ENCODE measurements around the gene LDB3. TPM values are rescaled to one million over a fixed set of nuclear protein-coding genes. Genes with fewer than 3 reads are reported as not detected.

Gene LDB3
- total and polyA plus RNA-seq, 9 of the 15 experiments (the other 6 are each of a cell fraction or from before 2014, with no cell fraction given) = 0.03 TPM; not detected in 8

DNA sequence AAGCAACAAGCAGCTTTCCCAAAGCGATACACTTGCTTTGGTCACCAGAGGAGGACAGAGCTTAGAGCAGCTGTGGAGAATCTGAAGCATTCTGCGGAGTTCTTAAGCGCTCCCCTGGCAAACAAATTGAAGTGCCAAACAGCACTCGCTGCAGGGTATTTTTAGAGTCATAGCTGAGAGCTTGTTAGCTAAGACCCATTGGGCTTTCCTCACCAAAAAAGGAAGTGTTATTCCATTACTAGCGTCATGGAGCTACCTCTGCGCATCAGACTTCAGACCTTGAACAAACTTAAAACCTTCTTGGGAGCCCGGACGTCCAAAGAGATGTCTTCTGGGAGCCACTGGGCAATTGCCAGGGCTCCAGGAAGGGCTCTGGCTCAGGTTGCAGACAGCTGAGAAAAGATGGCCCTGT is 65.0 kb downstream of the LDB3 start:
- CTCF ChIA-PET (ENCODE audit: low intra/inter-chr PET ratio) = no interaction called here

More for the DNA sequence above, 65.0 kb downstream of the LDB3 start:
- Histone ChIP-seq H3K4me1 (replicated peaks in 1 of 2; ENCODE audit: control insufficient read depth in 2 of 2, insufficient read depth in 2 of 2, low read length in 2 of 2) (0 out of 5 replicates have a peak, but pooled peaks cover 0 to 5% of the 10 kb centered on the region in 2 experiments), H4K20me1 (replicated peaks; ENCODE audit: control insufficient read depth, insufficient read depth, low read length) (no peaks in the 10 kb centered on the region), H3K79me2 (ENCODE audit: control insufficient read depth, insufficient read depth, low read length) (no peaks in the 10 kb centered on the region), H3K4me2 (ENCODE audit: insufficient read depth, low read length) (no peak overlapping the region), H3K4me3 (no peak overlapping the region), H3K9me3 (replicated peaks; ENCODE audit: control insufficient read depth, insufficient read depth, low read depth, low read length) (no peaks in the 10 kb centered on the region), H3K36me3 (ENCODE audit: control insufficient read depth, insufficient read depth, low read length) (no peaks in the 10 kb centered on the region), H3K9ac (ENCODE audit: insufficient read depth in 1 of 2, low read depth in 2 of 2, low read length in 2 of 2) (no peak overlapping the region), H2AFZ (ENCODE audit: low read depth, low read length) (0 out of 2 replicates have a peak overlapping the region, but pooled peaks have one; percentile 1), H3K9me1 (ENCODE audit: control insufficient read depth, insufficient read depth, low read length) (no peaks in the 10 kb centered on the region), H3K27ac (ENCODE audit: extremely low read depth, low read depth, low read length) (no peak overlapping the region), H3K27me3 (ENCODE audit: control insufficient read depth in 2 of 2, insufficient read depth in 2 of 2, low read length in 2 of 2) (no peaks in the 10 kb centered on the region)
- no peak for ATAC-seq
- no peak for FAIRE-seq
- intact Hi-C loops (cut with micrococcal nuclease) = no loop called here
- WGBS (ENCODE audit: insufficient coverage, low coverage, missing lambda C conversion rate) = 60% methylated on average over 8 of the region's 8 CpGs
- DNase-seq (ENCODE audit: extremely low read depth in 1 of 4, low spot score in 3 of 4) = no peak
- in situ Hi-C loops (cut with MboI) = no loop called here
- no peak for TF ChIP-seq RCOR1 (IDR thresholded peaks at IDR 0.05; ENCODE audit: borderline replicate concordance in 1 of 2, low read depth in 2 of 2, low read length in 2 of 2)
- TF ChIP-seq, protein P1, sequence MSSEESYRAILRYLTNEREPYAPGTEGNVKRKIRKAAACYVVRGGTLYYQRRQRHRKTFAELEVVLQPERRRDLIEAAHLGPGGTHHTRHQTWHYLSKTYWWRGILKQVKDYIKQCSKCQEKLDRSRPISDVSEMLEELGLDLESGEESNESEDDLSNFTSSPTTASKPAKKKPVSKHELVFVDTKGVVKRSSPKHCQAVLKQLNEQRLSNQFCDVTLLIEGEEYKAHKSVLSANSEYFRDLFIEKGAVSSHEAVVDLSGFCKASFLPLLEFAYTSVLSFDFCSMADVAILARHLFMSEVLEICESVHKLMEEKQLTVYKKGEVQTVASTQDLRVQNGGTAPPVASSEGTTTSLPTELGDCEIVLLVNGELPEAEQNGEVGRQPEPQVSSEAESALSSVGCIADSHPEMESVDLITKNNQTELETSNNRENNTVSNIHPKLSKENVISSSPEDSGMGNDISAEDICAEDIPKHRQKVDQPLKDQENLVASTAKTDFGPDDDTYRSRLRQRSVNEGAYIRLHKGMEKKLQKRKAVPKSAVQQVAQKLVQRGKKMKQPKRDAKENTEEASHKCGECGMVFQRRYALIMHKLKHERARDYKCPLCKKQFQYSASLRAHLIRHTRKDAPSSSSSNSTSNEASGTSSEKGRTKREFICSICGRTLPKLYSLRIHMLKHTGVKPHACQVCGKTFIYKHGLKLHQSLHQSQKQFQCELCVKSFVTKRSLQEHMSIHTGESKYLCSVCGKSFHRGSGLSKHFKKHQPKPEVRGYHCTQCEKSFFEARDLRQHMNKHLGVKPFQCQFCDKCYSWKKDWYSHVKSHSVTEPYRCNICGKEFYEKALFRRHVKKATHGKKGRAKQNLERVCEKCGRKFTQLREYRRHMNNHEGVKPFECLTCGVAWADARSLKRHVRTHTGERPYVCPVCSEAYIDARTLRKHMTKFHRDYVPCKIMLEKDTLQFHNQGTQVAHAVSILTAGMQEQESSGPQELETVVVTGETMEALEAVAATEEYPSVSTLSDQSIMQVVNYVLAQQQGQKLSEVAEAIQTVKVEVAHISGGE (CRISPR knock-in tag; IDR thresholded peaks at IDR 0.05) = no peak
- no peak for TF ChIP-seq ZC3H8 (IDR thresholded peaks at IDR 0.05)
- TF ChIP-seq, protein P2, sequence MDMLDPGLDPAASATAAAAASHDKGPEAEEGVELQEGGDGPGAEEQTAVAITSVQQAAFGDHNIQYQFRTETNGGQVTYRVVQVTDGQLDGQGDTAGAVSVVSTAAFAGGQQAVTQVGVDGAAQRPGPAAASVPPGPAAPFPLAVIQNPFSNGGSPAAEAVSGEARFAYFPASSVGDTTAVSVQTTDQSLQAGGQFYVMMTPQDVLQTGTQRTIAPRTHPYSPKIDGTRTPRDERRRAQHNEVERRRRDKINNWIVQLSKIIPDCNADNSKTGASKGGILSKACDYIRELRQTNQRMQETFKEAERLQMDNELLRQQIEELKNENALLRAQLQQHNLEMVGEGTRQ (CRISPR knock-in tag; IDR thresholded peaks at IDR 0.05) = no peak
- no peak for TF ChIP-seq NCOA2 (IDR thresholded peaks at IDR 0.05; ENCODE audit: partially characterized antibody in 2 of 2)
- TF ChIP-seq LEF1 (IDR thresholded peaks at IDR 0.05) = no peak
- no peak for TF ChIP-seq ZNF253 (CRISPR knock-in tag; conservative IDR thresholded peaks at IDR 0.05)
- no peak for TF ChIP-seq ZNF146 (CRISPR knock-in tag; IDR thresholded peaks at IDR 0.05; ENCODE audit: unreplicated experiment)
- TF ChIP-seq SMAD3 (CRISPR knock-in tag; conservative IDR thresholded peaks at IDR 0.05) = no peak
- TF ChIP-seq RFX5 (IDR thresholded peaks at IDR 0.05; ENCODE audit: low read depth, low read length) = no peak
- TF ChIP-seq EP300 (IDR thresholded peaks at IDR 0.05; ENCODE audit: low read length) = no peak
- no peak for TF ChIP-seq ARNT (IDR thresholded peaks at IDR 0.05)
- TF ChIP-seq ZNF316 (IDR thresholded peaks at IDR 0.05) = no peak
- TF ChIP-seq CBX5 (IDR thresholded peaks at IDR 0.05; ENCODE audit: borderline replicate concordance, low read depth) = no peak
- TF ChIP-seq FOXJ3 (CRISPR knock-in tag; IDR thresholded peaks at IDR 0.05) = no peak
- no TSS peak for BruUV-seq (replicated peaks)
- POLR2A ChIA-PET = interaction anchor here (0.8 to 2.3 kb wide), 6 partner anchors 9 to 23 kb away, joined by 3 to 9 read pairs (median 6); partner anchors contain the start of gene BMPR1A
